Stomach (tissue), 9 donors: ENCODE data around the gene FBXL5. TPM values are rescaled to one million over a fixed set of nuclear protein-coding genes. Genes with fewer than 3 reads are reported as not detected.

ENCODE experiments used
- DNase-seq, 2 donors: peaks; one replicate each; pipeline versions ENCODE4 v3.0.0 to v3.0.0-alpha.2; 2013 to 2019
- H3K27ac ChIP-seq, 5 donors: fragments of 200-600 bp in 4 of 5; sonication (generic) in 4 of 5; one replicate each; pipeline ENCODE4 v1.5.1; 2013 to 2019; ENCODE audit warnings: mild to moderate bottlenecking in 1 of 5, moderate library complexity in 1 of 5
- H3K27me3 ChIP-seq, 3 donors: fragments of 200-600 bp; sonication (generic); one replicate each; pipeline ENCODE4 v1.5.1; 2017 to 2019; ENCODE audit warnings: mixed run types in 1 of 3
- H3K36me3 ChIP-seq, 4 donors: fragments of 200-600 bp; sonication (generic); 1 replicate in 3 of 4; 2 replicates in 1 of 4; pipeline ENCODE4 v1.5.1; 2016 to 2019
- H3K4me1 ChIP-seq, 4 donors: fragments of 200-600 bp; sonication (generic); one replicate each; pipeline ENCODE4 v1.5.1; 2016 to 2019
- H3K4me3 ChIP-seq, 4 donors: fragments of 200-600 bp; sonication (generic) in 3 of 4; one replicate each; pipeline ENCODE4 v1.5.1; 2016 to 2019; ENCODE audit warnings: mild to moderate bottlenecking in 1 of 4
- H3K9me3 ChIP-seq, 4 donors: fragments of 200-600 bp; sonication (generic); one replicate each; pipeline ENCODE4 v1.5.1; 2016 to 2019
- CTCF ChIP-seq, 7 experiments: fragments of 450-650 bp in 4 of 7; fragments of 200-600 bp in 3 of 7; sonication (generic) in 3 of 7; IDR thresholded peaks; one replicate each; pipeline ENCODE4 v1.5.1; 2016 to 2019; ENCODE audit warnings: antibody characterized with exemption in 7 of 7, control low read depth in 2 of 7, mild to moderate bottlenecking in 1 of 7
- EP300 ChIP-seq: sonication (generic); formaldehyde crosslinking; IDR thresholded peaks from one replicate; pipeline ENCODE4 v1.6.1; 2017; ENCODE audit warnings: antibody characterized with exemption
- POLR2A ChIP-seq, 4 donors: fragments of 450-650 bp; IDR thresholded peaks; one replicate each; pipeline ENCODE4 v1.6.1; 2016; ENCODE audit warnings: antibody characterized with exemption in 4 of 4, control low read depth in 2 of 4, mild to moderate bottlenecking in 1 of 4, moderate library complexity in 1 of 4
- POLR2AphosphoS5 ChIP-seq, 3 donors: sonication (generic); formaldehyde crosslinking; IDR thresholded peaks; one replicate each; pipeline ENCODE4 v1.6.1; 2016; ENCODE audit warnings: antibody characterized with exemption in 3 of 3
- WGBS, 5 donors: extraction: QIAGEN DNeasy Blood & Tissue Kit in 3 of 5; methylation state at CpG; one replicate each; pipeline versions ENCODE4 v1.1.5 to v1.1.7; 2013 to 2018; 5-methylcytosine and 5-hydroxymethylcytosine counted together
- intact Hi-C: fragments of 100-400 bp; cut with DNase I; formaldehyde crosslinking; loops from one replicate; pipeline ENCODE4 v1.15.1; 2023; ENCODE audit warnings: low total_unique reads
- polyA plus RNA-seq, 3 donors: library from polyadenylated mRNA; stranded (reverse); fragments of 200-250 nt; gene quantifications; one replicate each; pipeline ENCODE4 v1.2.3, GENCODE V29; 2013
- total RNA-seq, 5 donors: library from RNA; depleted of rRNA; stranded (reverse); fragments of >200 nt; gene quantifications; one replicate each; pipeline versions ENCODE4 v1.1.0 to v1.2.3, GENCODE V29; 2014 to 2016
- donor health status: healthy with polysubstance abuse.
- donor health status: Bipolar disorder and iron deficiency.
- donor health status: healthy.

FBXL5 gene
- total and polyA plus RNA-seq, 8 donors: 15.6 to 196 (median 76.9) TPM

GRCh38 chr4:15586066-15586465, 69.1 kb downstream of the FBXL5 start:
- intact Hi-C loops: no loop called here
- 76 to 92% (median 85%) methylated on average over 1 of the region's 1 CpG for WGBS, 5 donors

DNA sequence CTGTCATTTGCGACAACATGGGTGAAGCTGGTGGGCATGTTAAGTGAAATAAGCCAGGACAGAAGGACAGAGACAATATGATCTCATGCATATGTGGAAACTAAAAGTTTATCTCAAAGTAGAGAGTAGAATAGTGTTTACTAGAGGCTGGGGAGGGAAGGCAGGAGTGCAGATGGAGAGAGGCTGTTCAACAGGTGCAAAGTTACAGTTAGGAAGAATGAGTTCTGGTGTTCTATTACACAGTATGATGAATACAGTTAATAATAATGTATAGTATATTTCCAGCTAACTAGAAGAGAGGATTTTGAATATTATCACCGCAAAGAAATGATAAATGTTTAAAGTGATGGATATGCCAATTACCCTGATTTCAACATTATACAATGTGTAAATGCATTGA, 69.8 kb downstream of the FBXL5 start:
- no peak for TF ChIP-seq CTCF (IDR thresholded peaks at IDR 0.05)
- no peak for TF ChIP-seq POLR2AphosphoS5 (IDR thresholded peaks at IDR 0.05)
- TF ChIP-seq EP300: no peak
- no peak for TF ChIP-seq POLR2A (IDR thresholded peaks at IDR 0.05)
- H3K4me3 ChIP-seq: no peak overlapping the region
- intact Hi-C loops: no loop called here
- no peak overlapping the region for H3K27ac ChIP-seq
- no peak for DNase-seq
- H3K4me1 ChIP-seq: peaks cover 0 to 8% (median 0%) of the 10 kb centered on the region in 4 donors
- no peaks in the 10 kb centered on the region for H3K9me3 ChIP-seq
- peaks cover 0 to 5% (median 2%) of the 10 kb centered on the region in 4 donors for H3K36me3 ChIP-seq
- WGBS, 5 donors: 96 to 99% (median 98%) methylated on average over 2 of the region's 2 CpGs
- no peaks in the 10 kb centered on the region for H3K27me3 ChIP-seq

More at GRCh38 chr4:15586066-15586465, 69.1 kb downstream of the FBXL5 start:
- H3K4me3 ChIP-seq: no peak overlapping the region
- H3K27ac ChIP-seq: no peak overlapping the region
- peaks cover 0 to 10% (median 5%) of the 10 kb centered on the region in 4 donors for H3K36me3 ChIP-seq
- TF ChIP-seq EP300: no peak
- TF ChIP-seq POLR2AphosphoS5 (IDR thresholded peaks at IDR 0.05): no peak
- TF ChIP-seq CTCF (IDR thresholded peaks at IDR 0.05): no peak
- no peak for TF ChIP-seq POLR2A (IDR thresholded peaks at IDR 0.05)
- H3K4me1 ChIP-seq: peaks cover 0 to 8% (median 0%) of the 10 kb centered on the region in 4 donors
- no peaks in the 10 kb centered on the region for H3K9me3 ChIP-seq
- no peak for DNase-seq
- H3K27me3 ChIP-seq: no peaks in the 10 kb centered on the region

DNA sequence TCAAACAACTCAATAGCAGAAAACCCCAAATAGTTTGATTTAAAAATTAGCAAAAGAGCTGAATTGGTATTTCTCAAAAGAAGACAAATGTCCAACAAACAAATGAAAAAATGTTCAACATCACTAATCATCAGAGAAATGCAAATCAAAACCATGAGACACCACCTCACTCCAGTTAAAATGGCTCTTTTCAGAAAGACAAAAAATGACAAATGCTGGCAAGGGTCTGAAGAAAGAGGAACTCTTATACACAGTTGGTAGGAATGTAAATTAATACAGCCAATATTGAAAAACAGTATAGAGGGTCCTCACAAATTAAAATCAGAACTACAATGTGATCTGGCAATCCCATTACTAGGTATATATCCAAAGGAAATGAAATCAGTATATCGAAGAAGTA, 70.4 kb downstream of the FBXL5 start:
- WGBS, 5 donors: 94 to 100% (median 97%) methylated on average over 1 of the region's 1 CpG
- no peak for DNase-seq
- Histone ChIP-seq H3K4me3 (no peak overlapping the region), H3K27me3 (no peaks in the 10 kb centered on the region), H3K27ac (no peak overlapping the region), H3K4me1 (peaks cover 0 to 8% (median 0%) of the 10 kb centered on the region in 4 donors), H3K36me3 (peaks cover 0 to 7% (median 3%) of the 10 kb centered on the region in 4 donors), H3K9me3 (no peaks in the 10 kb centered on the region)
- TF ChIP-seq POLR2A (IDR thresholded peaks at IDR 0.05) (no peak), CTCF (IDR thresholded peaks at IDR 0.05) (no peak), EP300 (no peak), POLR2AphosphoS5 (IDR thresholded peaks at IDR 0.05) (no peak)
- intact Hi-C loops: no loop called here

- H3K4me3 ChIP-seq: no peak overlapping the region
- no peaks in the 10 kb centered on the region for H3K9me3 ChIP-seq
- DNase-seq: no peak
- TF ChIP-seq CTCF (IDR thresholded peaks at IDR 0.05): no peak
- TF ChIP-seq EP300: no peak
- TF ChIP-seq POLR2A (IDR thresholded peaks at IDR 0.05): no peak
- TF ChIP-seq POLR2AphosphoS5 (IDR thresholded peaks at IDR 0.05): no peak
- intact Hi-C loops: no loop called here
- H3K27me3 ChIP-seq: no peaks in the 10 kb centered on the region
- H3K4me1 ChIP-seq: no peaks in the 10 kb centered on the region
- no peak overlapping the region for H3K27ac ChIP-seq
- H3K36me3 ChIP-seq: peaks cover 0 to 14% (median 10%) of the 10 kb centered on the region in 4 donors
Observed at GRCh38 chr4:15577508-15577907, 77.6 kb downstream of the FBXL5 start.
